Upper lobe of left lung (tissue), 6 donors: ENCODE measurements around the gene TIGD7. TPM values are rescaled to one million over a fixed set of nuclear protein-coding genes. Genes with fewer than 3 reads are reported as not detected.

Experiments used
- ATAC-seq, 2 donors: fragments of 200-7000 bp; cut with Tn5 transposase; one replicate each; pipeline ENCODE4 v1.9.1; 2022; ENCODE audit warnings: mild to moderate bottlenecking in 2 of 2, moderate library complexity in 2 of 2; ENCODE audit not compliant: low FRiP score in 2 of 2
- DNase-seq, 2 donors: peaks; one replicate each; pipeline ENCODE4 v3.0.0-alpha.2; 2019 to 2020
- H3K27ac ChIP-seq, 4 donors: fragments of 200-600 bp; sonication (generic); one replicate each; pipeline ENCODE4 v1.5.1; 2016 to 2019
- H3K27me3 ChIP-seq, 4 donors: fragments of 200-600 bp; sonication (generic); one replicate each; pipeline ENCODE4 v1.5.1; 2017 to 2019
- H3K36me3 ChIP-seq, 4 donors: fragments of 200-600 bp; sonication (generic); one replicate each; pipeline ENCODE4 v1.5.1; 2016 to 2019
- H3K4me1 ChIP-seq, 4 donors: fragments of 200-600 bp; sonication (generic); one replicate each; pipeline ENCODE4 v1.5.1; 2018 to 2019
- H3K4me3 ChIP-seq, 4 donors: fragments of 200-600 bp; sonication (generic); one replicate each; pipeline ENCODE4 v1.5.1; 2017 to 2019; ENCODE audit warnings: mild to moderate bottlenecking in 2 of 4, moderate library complexity in 1 of 4
- H3K9me3 ChIP-seq, 4 donors: fragments of 200-600 bp; sonication (generic); one replicate each; pipeline ENCODE4 v1.5.1; 2018 to 2019
- CTCF ChIP-seq, 6 experiments: fragments of 450-650 bp in 4 of 6; fragments of 200-600 bp in 2 of 6; sonication (generic) in 2 of 6; IDR thresholded peaks; one replicate each; pipeline ENCODE4 v1.5.1; 2016 to 2019; ENCODE audit warnings: antibody characterized with exemption in 6 of 6
- EP300 ChIP-seq, 4 donors: sonication (generic); formaldehyde crosslinking; IDR thresholded peaks; one replicate each; pipeline ENCODE4 v1.5.1; 2017; ENCODE audit warnings: antibody characterized with exemption in 4 of 4, control low read depth in 2 of 4
- POLR2A ChIP-seq, 4 donors: fragments of 450-650 bp; IDR thresholded peaks; one replicate each; pipeline ENCODE4 v1.5.1; 2016 to 2017; ENCODE audit warnings: antibody characterized with exemption in 4 of 4, mild to moderate bottlenecking in 2 of 4
- POLR2AphosphoS5 ChIP-seq, 2 donors: sonication (generic); formaldehyde crosslinking; IDR thresholded peaks; one replicate each; pipeline ENCODE4 v1.5.1; 2017; ENCODE audit warnings: antibody characterized with exemption in 2 of 2
- WGBS, 2 donors: methylation state at CpG; one replicate each; pipeline ENCODE4 v1.1.5; 2017 to 2018; 5-methylcytosine and 5-hydroxymethylcytosine counted together
- total RNA-seq, 6 donors: library from RNA; depleted of rRNA in 4 of 6; stranded (reverse); fragments of >200 nt in 4 of 6; gene quantifications; one replicate each; pipeline versions ENCODE4 v1.1.0 to v1.2.1, GENCODE V29; 2016 to 2021
- donor health status: DM: no; HTN: no; CAD: no; lungs with moderate emphysema.
- donor health status: DM: no; HTN: yes; CAD: no; lungs with severe emphysema.

TIGD7 gene
- total RNA-seq, 6 donors from 2014 or later, result 1.3 to 6.0 (median 4.0) TPM

GRCh38 chr16:3283543-3284447 lies 21.4 kb downstream of the TIGD7 start:
- Histone ChIP-seq H3K4me1 (peaks cover 16 to 37% (median 23%) of the 10 kb centered on the region in 4 donors), H3K27me3 (no peaks in the 10 kb centered on the region), H3K4me3 (peak overlapping the region; percentile 84 to 99 (median 87)), H3K9me3 (peaks cover 8 to 23% (median 15%) of the 10 kb centered on the region in 4 donors), H3K27ac (peak overlapping the region; percentile 94 to 99 (median 98)), H3K36me3 (peaks cover 4 to 37% (median 21%) of the 10 kb centered on the region in 4 donors)
- DNase-seq (peak in 1 of 2 donors; percentile 25), ATAC-seq (no peak)
- WGBS, 2 donors, result 11 to 23% methylated on average over 14 to 26 of the region's 56 CpGs
- TF ChIP-seq POLR2AphosphoS5 (IDR thresholded peaks at IDR 0.05) (no peak), POLR2A (IDR thresholded peaks at IDR 0.05) (peak in 1 of 4 donors; percentile 22)

GRCh38 chr16:3282730-3283542 lies 22.3 kb downstream of the TIGD7 start, which contains the start of gene ZNF263:
Gene ZNF263, plus strand, starts transcription at chr16:3283491. Its CDS starts 328 bp downstream, at chr16:3283819.
- ATAC-seq, result peak; percentile 98
- WGBS, 2 donors, result 0 to 1% methylated on average over 26 to 27 of the region's 72 CpGs
- H3K27me3 ChIP-seq, result no peaks in the 10 kb centered on the region

GRCh38 chr16:3282103-3282729 lies 23.0 kb downstream of the TIGD7 start:
- no peak for DNase-seq
- H3K9me3 ChIP-seq, result peaks cover 0 to 11% (median 4%) of the 10 kb centered on the region in 4 donors
- H3K27ac ChIP-seq, result peak overlapping the region; percentile 94 to 99 (median 98)
- ATAC-seq, result peak; percentile 31 to 65
- peak in 1 of 6 experiments; percentile 3 for TF ChIP-seq CTCF (IDR thresholded peaks at IDR 0.05)
- no peak for TF ChIP-seq POLR2AphosphoS5 (IDR thresholded peaks at IDR 0.05)
- peak overlapping the region; percentile 69 to 99 (median 87) for H3K4me3 ChIP-seq
- peaks cover 4 to 23% (median 12%) of the 10 kb centered on the region in 4 donors for H3K36me3 ChIP-seq
- H3K4me1 ChIP-seq, result peaks cover 16 to 37% (median 23%) of the 10 kb centered on the region in 4 donors
- H3K27me3 ChIP-seq, result no peaks in the 10 kb centered on the region
- WGBS, 2 donors, result 18 to 26% methylated on average over 23 to 28 of the region's 29 CpGs

More at GRCh38 chr16:3282730-3283542, 22.3 kb downstream of the TIGD7 start, which contains the start of gene ZNF263:
- H3K9me3 ChIP-seq, result peaks cover 3 to 14% (median 8%) of the 10 kb centered on the region in 4 donors
- H3K4me1 ChIP-seq, result peaks cover 16 to 37% (median 23%) of the 10 kb centered on the region in 4 donors
- peak within 1 kb of the TSS; percentile 94 to 99 (median 98) for H3K27ac ChIP-seq
- peaks cover 4 to 28% (median 14%) of the 10 kb centered on the region in 4 donors for H3K36me3 ChIP-seq
- DNase-seq, result peak; percentile 96 to 98
- H3K4me3 ChIP-seq, result peak within 1 kb of the TSS; percentile 84 to 99 (median 87)
- TF ChIP-seq POLR2A (IDR thresholded peaks at IDR 0.05), result peak in 3 of 4 donors; percentile 66 to 82 (median 75)
- peak; percentile 86 to 89 for TF ChIP-seq POLR2AphosphoS5 (IDR thresholded peaks at IDR 0.05)
- TF ChIP-seq CTCF (IDR thresholded peaks at IDR 0.05), result peak in 2 of 6 experiments; percentile 9 to 14
- TF ChIP-seq EP300 (IDR thresholded peaks at IDR 0.05), result peak in 1 of 4 donors; percentile 52

GRCh38 chr16:3281222-3281820 lies 23.9 kb downstream of the TIGD7 start:
- no peaks in the 10 kb centered on the region for H3K27me3 ChIP-seq
- peaks cover 4 to 15% (median 8%) of the 10 kb centered on the region in 4 donors for H3K36me3 ChIP-seq
- TF ChIP-seq POLR2AphosphoS5 (IDR thresholded peaks at IDR 0.05) (no peak), EP300 (IDR thresholded peaks at IDR 0.05) (no peak), CTCF (IDR thresholded peaks at IDR 0.05) (no peak), POLR2A (IDR thresholded peaks at IDR 0.05) (no peak)
- no peak for DNase-seq
- H3K4me3 ChIP-seq, result no peak overlapping the region
- H3K4me1 ChIP-seq, result peaks cover 16 to 36% (median 23%) of the 10 kb centered on the region in 4 donors
- peaks cover 0 to 3% (median 0%) of the 10 kb centered on the region in 4 donors for H3K9me3 ChIP-seq
- ATAC-seq, result no peak
- 78 to 90% methylated on average over 6 of the region's 6 CpGs for WGBS, 2 donors
- H3K27ac ChIP-seq, result no peak overlapping the region
